Endothelial cell of umbilical vein (primary cell): ENCODE measurements around the gene RYR2. TPM values are rescaled to one million over a fixed set of nuclear protein-coding genes. Genes with fewer than 3 reads are reported as not detected.
"Not testable (repeated sequence)": the region's sequence is repeated elsewhere in the genome, so short reads cannot be mapped to it uniquely, and the experiment has no call there.

ENCODE experiments used
- BruUV-seq: library from RNA; stranded (reverse); fragments of 400-500 nt; replicated peaks from 2 replicates; lab custom pipeline; 2021; lab: Mats Ljungman, UMichigan
- CTCF ChIA-PET: fragments of 300-600, 350-600 bp; sonication (Branson Sonifier 250); formaldehyde crosslinking; loops from one replicate; lab custom pipeline; 2021; ENCODE audit warnings: antibody characterized with exemption, inconsistent platforms; lab: Charles Lee
- POLR2A ChIA-PET: fragments of 300-600, 350-600 bp; sonication (Branson Sonifier 250); formaldehyde crosslinking; loops from one replicate; lab custom pipeline; 2021; ENCODE audit warnings: antibody characterized with exemption, inconsistent platforms; lab: Charles Lee
- DNase-seq: peaks from one replicate; pipeline ENCODE4 v3.0.0-alpha.2; 2011; ENCODE audit warnings: low read depth, low spot score
- FAIRE-seq: peaks from 2 replicates; lab custom pipeline; 2011; peaks lifted over from hg19 to GRCh38; lab: Jason Lieb, UNC
- H2AFZ ChIP-seq: 2 replicates; pipeline ENCODE4 v1.6.0; 2012; ENCODE audit warnings: low read depth, low read length, control low read depth, inconsistent platforms
- H3K27ac ChIP-seq: 2 replicates; pipeline ENCODE4 v1.5.1; 2011; ENCODE audit warnings: low read depth, mild to moderate bottlenecking, control low read depth, low read length, moderate library complexity; ENCODE audit not compliant: insufficient read depth
- H3K27me3 ChIP-seq, 2 experiments: 2 replicates each; pipeline versions ENCODE4 v1.6.0 to v1.6.1; 2011; ENCODE audit warnings: low read length in 2 of 2, mixed read lengths in 1 of 2; ENCODE audit not compliant: control insufficient read depth in 2 of 2, insufficient read depth in 2 of 2
- H3K36me3 ChIP-seq, 2 experiments: 2 replicates in 1 of 2; 3 replicates in 1 of 2; pipeline ENCODE4 v1.5.1; 2011; ENCODE audit warnings: low read length in 2 of 2, mild to moderate bottlenecking in 1 of 2, moderate library complexity in 1 of 2; ENCODE audit not compliant: control insufficient read depth in 2 of 2, insufficient read depth in 2 of 2; ENCODE audit errors: extremely low read depth in 1 of 2
- H3K4me1 ChIP-seq: 3 replicates; pipeline ENCODE4 v1.5.1; 2011; ENCODE audit warnings: mild to moderate bottlenecking, low read length; ENCODE audit not compliant: control insufficient read depth, insufficient read depth; ENCODE audit errors: extremely low read depth
- H3K4me2 ChIP-seq: 2 replicates; pipeline ENCODE4 v1.6.1; 2011; ENCODE audit warnings: low read length, control low read depth, mixed read lengths; ENCODE audit not compliant: insufficient read depth
- H3K4me3 ChIP-seq, 3 experiments: fragments of 200-600 bp in 1 of 3; sonication (generic), shearing (Covaris generic) in 1 of 3; replicated peaks in 1 of 3; 2 replicates each; pipeline ENCODE4 v1.5.1; 2011 to 2016; ENCODE audit warnings: control low read depth in 3 of 3, low read length in 3 of 3, mild to moderate bottlenecking in 2 of 3, inconsistent platforms in 1 of 3, low read depth in 1 of 3, moderate library complexity in 1 of 3; ENCODE audit not compliant: insufficient read depth in 1 of 3
- H3K79me2 ChIP-seq: 2 replicates; pipeline ENCODE4 v1.6.0; 2012; ENCODE audit warnings: low read length, inconsistent platforms; ENCODE audit not compliant: control insufficient read depth, insufficient read depth
- H3K9ac ChIP-seq: replicated peaks from 2 replicates; pipeline ENCODE3; 2011; ENCODE audit warnings: low read length, control low read depth; ENCODE audit not compliant: insufficient read depth; ENCODE audit errors: extremely low read depth
- H3K9me1 ChIP-seq: replicated peaks from 3 replicates; pipeline ENCODE4 v1.6.0; 2011; ENCODE audit warnings: mild to moderate bottlenecking, low read length; ENCODE audit not compliant: control insufficient read depth, insufficient read depth; ENCODE audit errors: extremely low read depth
- H3K9me3 ChIP-seq: replicated peaks from 2 replicates; pipeline ENCODE4 v1.5.1; 2012; ENCODE audit warnings: low read length, inconsistent platforms; ENCODE audit not compliant: control insufficient read depth, insufficient read depth
- H4K20me1 ChIP-seq: replicated peaks from 2 replicates; pipeline ENCODE3; 2011; ENCODE audit warnings: mild to moderate bottlenecking, low read length; ENCODE audit not compliant: control insufficient read depth, insufficient read depth; ENCODE audit errors: extremely low read depth
- CTCF ChIP-seq, 2 donors: IDR thresholded peaks; 1 replicate in 1 of 2; 2 replicates in 1 of 2; pipeline ENCODE4 v1.5.1; 2011; ENCODE audit warnings: low read length in 2 of 2, mild to moderate bottlenecking in 2 of 2, moderate library complexity in 2 of 2, control low read depth in 1 of 2, inconsistent platforms in 1 of 2, low read depth in 1 of 2; ENCODE audit not compliant: insufficient read depth in 1 of 2; ENCODE audit errors: extremely low read depth in 1 of 2
- EZH2 ChIP-seq: IDR thresholded peaks from 2 replicates; pipeline ENCODE4 v1.6.1; 2012; ENCODE audit warnings: borderline replicate concordance, low read depth, mild to moderate bottlenecking, moderate library complexity, low read length, inconsistent platforms; ENCODE audit not compliant: severe bottlenecking
- FOS ChIP-seq: IDR thresholded peaks from 2 replicates; pipeline ENCODE4 v1.6.1; 2011; ENCODE audit warnings: mild to moderate bottlenecking, low read length, moderate library complexity, borderline replicate concordance; ENCODE audit not compliant: insufficient read depth
- GATA2 ChIP-seq: IDR thresholded peaks from 2 replicates; pipeline ENCODE4 v1.7.0; 2011; ENCODE audit warnings: low read depth, mild to moderate bottlenecking, moderate library complexity, mixed read lengths, low read length; ENCODE audit not compliant: insufficient read length, insufficient read depth
- JUN ChIP-seq: IDR thresholded peaks from 2 replicates; pipeline ENCODE4 v1.6.1; 2011; ENCODE audit warnings: borderline replicate concordance, low read depth; ENCODE audit not compliant: insufficient read length, insufficient read depth
- MAX ChIP-seq: IDR thresholded peaks from 2 replicates; pipeline ENCODE4 v1.6.1; 2011; ENCODE audit not compliant: insufficient read depth, insufficient read length
- MYC ChIP-seq: IDR thresholded peaks from one replicate; pipeline ENCODE4 v1.6.1; 2011; ENCODE audit warnings: mild to moderate bottlenecking, low read depth, low read length
- POLR2A ChIP-seq: IDR thresholded peaks from 2 replicates; pipeline ENCODE4 v1.6.1; 2012; ENCODE audit warnings: low read depth, mild to moderate bottlenecking, control low read depth, low read length
- POLR2AphosphoS5 ChIP-seq: IDR thresholded peaks from 2 replicates; pipeline ENCODE4 v1.6.1; 2012; ENCODE audit warnings: low read depth, mild to moderate bottlenecking, control low read depth, low read length, moderate library complexity; ENCODE audit not compliant: insufficient read depth
- dilution Hi-C: fragments of 300-500 bp; cut with MboI; formaldehyde crosslinking; loops from one replicate; pipeline ENCODE4 v1.15.0; 2019; ENCODE audit warnings: low sequenced_read_pairs; ENCODE audit not compliant: extremely low pct_ligation_motif_present
- intact Hi-C: fragments of 100-400 bp; cut with micrococcal nuclease; formaldehyde crosslinking; loops from one replicate; pipeline ENCODE4 v1.10.0; 2022
- polyA plus RNA-seq, 4 experiments: library from polyadenylated mRNA; depleted of rRNA in 3 of 4; stranded (reverse) in 3 of 4; unstranded in 1 of 4; fragments of >200 nt; gene quantifications; 2 replicates each; pipeline versions ENCODE4 v1.2.1 to v1.2.3, GENCODE V29; 2011 to 2012; ENCODE audit warnings: missing spikeins in 1 of 4
- total RNA-seq: library from RNA; stranded (reverse); gene quantifications from 2 replicates; pipeline ENCODE4 v1.2.3, GENCODE V29; 2021

Gene RYR2
- total and polyA plus RNA-seq, 2 donors (not counting 3 experiments of a cell fraction or from before 2014, with no cell fraction given) = not detected

GRCh38 chr1:237841485-237841884 lies 799.5 kb downstream of the RYR2 start:
- ChIA-PET CTCF (interaction anchor here (0.6 kb wide), 1 partner anchor 1715 kb away, joined by 3 read pairs; no protein-coding TSS in a partner anchor), POLR2A (no interaction called here)
- FAIRE-seq = no peak
- no peak overlapping the region for H3K9ac ChIP-seq
- H3K36me3 ChIP-seq = no peaks in the 10 kb centered on the region
- H3K4me2 ChIP-seq = no peak overlapping the region
- H3K27me3 ChIP-seq = no peaks in the 10 kb centered on the region
- H3K9me3 ChIP-seq = peaks cover 3% of the 10 kb centered on the region
- no peaks in the 10 kb centered on the region for H3K79me2 ChIP-seq
- H3K4me1 ChIP-seq = no peaks in the 10 kb centered on the region
- no TSS peak for BruUV-seq
- no peak overlapping the region for H2AFZ ChIP-seq
- TF ChIP-seq CTCF (IDR thresholded peaks at IDR 0.05; ENCODE audit: extremely low read depth in 1 of 2, insufficient read depth in 1 of 2, low read depth in 1 of 2, low read length in 2 of 2) (no peak), POLR2A (no peak), MYC (no peak), POLR2AphosphoS5 (no peak), EZH2 (no peak), FOS (no peak), GATA2 (no peak), MAX (no peak), JUN (no peak)
- no peaks in the 10 kb centered on the region for H4K20me1 ChIP-seq
- no peak overlapping the region for H3K27ac ChIP-seq
- H3K9me1 ChIP-seq = no peaks in the 10 kb centered on the region
- dilution Hi-C loops (no loop called here), intact Hi-C loops (no loop called here)
- DNase-seq = no peak
- no peak overlapping the region for H3K4me3 ChIP-seq

GRCh38 chr1:237843516-237843915 lies 801.5 kb downstream of the RYR2 start:
- BruUV-seq, FAIRE-seq, POLR2A ChIA-PET: not testable (repeated sequence)

More at GRCh38 chr1:237843516-237843915, 801.5 kb downstream of the RYR2 start:
- H3K9ac ChIP-seq, H3K4me1 ChIP-seq, H4K20me1 ChIP-seq, H3K9me3 ChIP-seq, H3K79me2 ChIP-seq, dilution Hi-C loops, H3K4me3 ChIP-seq, H3K27me3 ChIP-seq, H3K27ac ChIP-seq, intact Hi-C loops, CTCF ChIA-PET, H2AFZ ChIP-seq, DNase-seq, H3K9me1 ChIP-seq, H3K36me3 ChIP-seq, H3K4me2 ChIP-seq: not testable (repeated sequence)
